ENCODE measurements around the gene SLC22A23.

DNA sequence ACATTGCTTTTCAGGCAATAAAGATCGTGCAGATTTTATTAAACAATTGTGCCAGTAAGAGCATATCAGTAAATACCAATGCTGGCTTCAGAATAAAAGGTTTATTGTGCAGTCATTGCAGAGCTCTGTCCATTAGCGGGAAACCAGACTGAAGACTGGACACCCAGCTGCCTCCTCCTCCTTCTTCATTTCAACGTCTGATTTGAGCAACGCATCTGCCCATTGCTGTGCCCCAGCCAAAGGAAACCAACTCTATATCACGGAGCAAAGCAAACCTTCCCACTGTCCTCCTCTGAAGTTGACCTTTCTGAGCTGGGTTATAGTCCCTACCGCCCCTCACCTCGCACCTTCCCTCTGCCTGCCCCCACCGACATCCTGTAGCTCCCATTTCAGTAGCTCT lies 80.8 kb downstream of the SLC22A23 start:
- TF ChIP-seq EZH2phosphoT487 (IDR thresholded peaks at IDR 0.05; ENCODE audit: borderline replicate concordance, low read depth, low read length) = no peak
- TF ChIP-seq, protein P1, sequence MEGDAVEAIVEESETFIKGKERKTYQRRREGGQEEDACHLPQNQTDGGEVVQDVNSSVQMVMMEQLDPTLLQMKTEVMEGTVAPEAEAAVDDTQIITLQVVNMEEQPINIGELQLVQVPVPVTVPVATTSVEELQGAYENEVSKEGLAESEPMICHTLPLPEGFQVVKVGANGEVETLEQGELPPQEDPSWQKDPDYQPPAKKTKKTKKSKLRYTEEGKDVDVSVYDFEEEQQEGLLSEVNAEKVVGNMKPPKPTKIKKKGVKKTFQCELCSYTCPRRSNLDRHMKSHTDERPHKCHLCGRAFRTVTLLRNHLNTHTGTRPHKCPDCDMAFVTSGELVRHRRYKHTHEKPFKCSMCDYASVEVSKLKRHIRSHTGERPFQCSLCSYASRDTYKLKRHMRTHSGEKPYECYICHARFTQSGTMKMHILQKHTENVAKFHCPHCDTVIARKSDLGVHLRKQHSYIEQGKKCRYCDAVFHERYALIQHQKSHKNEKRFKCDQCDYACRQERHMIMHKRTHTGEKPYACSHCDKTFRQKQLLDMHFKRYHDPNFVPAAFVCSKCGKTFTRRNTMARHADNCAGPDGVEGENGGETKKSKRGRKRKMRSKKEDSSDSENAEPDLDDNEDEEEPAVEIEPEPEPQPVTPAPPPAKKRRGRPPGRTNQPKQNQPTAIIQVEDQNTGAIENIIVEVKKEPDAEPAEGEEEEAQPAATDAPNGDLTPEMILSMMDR (conservative IDR thresholded peaks at IDR 0.05; ENCODE audit: low read length) = no peak
